Measurements from ENCODE around the gene MRPL20.
"Not testable (repeated sequence)": the region's sequence is repeated elsewhere in the genome, so short reads cannot be mapped to it uniquely, and the experiment has no call there.

MRPL20 gene

DNA sequence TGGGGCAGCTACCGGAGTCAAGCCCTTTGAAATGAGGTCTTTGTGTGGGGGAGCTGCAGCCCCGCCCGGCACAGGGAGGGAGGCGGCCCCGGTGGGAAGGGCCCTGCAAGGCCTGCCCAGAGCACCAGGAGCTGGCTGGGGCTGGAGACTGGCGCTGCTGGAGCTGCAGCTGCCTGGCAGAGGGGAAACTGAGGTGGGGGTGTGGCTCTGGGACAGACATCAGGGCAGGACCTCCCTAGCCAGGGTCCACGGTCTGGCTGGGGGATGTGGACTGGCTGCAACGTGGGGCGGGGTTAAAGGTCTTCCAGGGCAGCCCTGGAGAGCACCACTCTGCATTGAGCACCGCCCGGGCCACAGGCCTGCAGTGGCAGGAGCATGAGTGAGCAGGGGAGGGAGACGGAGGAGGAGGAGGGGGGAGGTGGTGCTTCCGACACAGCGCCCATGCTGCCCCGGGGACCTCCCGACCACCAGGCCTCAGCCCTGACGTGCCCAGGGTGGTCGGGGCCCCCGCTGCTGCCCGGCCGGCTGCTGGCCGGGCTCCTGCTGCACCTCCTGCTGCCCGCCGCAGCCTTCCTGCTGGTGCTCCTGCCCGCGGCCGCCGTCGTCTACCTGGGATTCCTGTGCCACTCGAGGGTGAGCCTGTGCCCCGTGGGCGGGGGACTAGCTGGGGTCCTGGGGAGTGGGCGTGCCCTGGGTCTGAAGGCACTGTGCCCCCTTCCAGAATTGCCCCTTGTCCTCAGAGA, 18.8 kb upstream of the MRPL20 start:
- peak; percentile 70 for DNase-seq

DNA sequence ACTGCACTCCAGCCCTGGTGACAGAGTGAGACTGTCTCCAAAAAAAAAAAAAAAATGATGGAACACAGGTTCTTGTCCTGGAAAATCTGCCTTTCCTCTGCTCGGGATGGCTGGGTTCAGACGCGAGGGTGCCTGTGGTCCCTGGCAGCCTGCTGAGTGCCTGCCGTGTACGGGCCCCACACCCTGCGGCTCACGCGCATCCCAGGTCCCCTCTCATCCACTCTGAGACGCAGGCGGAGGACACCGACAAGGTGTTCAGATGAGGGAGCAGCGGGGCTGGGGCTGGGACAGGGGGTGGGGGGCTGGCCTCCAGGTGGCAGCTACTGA, 18.3 kb upstream of the MRPL20 start:
- no peak for DNase-seq

DNA sequence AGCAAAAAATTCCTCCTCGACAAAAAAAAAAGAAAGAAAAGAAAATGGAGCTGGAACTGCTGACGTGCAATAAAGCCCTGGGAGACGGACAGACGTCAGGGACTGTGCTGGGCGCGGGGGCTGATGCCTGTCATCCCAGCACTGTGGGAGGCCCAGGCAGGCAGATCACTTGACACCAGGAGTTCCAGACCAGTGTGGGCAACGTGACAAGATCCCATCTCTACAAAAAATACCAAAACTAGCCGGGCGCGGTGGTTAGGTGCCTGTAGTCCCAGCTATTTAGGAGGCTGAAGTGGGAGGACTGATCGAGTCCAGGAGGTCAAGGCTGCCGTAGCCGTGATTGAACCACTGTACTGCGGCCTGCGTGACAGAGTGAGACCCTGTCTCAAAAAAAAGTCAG, 17.6 kb upstream of the MRPL20 start:
- no peak for DNase-seq

DNA sequence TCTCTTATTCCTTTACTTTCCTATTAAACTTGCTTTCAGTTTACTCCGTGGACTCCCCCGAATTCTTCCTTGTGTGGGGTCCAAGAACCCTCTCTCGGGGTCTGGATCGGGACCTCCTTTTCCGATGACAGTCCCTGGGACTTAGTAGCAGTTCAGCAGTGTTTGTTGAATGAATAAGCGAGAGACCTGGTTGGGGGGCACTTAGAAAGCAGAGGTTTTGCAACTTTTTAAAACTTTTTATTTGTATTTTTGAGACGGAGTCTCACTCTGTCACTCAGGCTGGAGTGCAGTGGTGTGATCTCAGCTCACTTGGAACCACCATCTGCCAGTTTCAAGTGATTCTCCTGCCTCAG, 16.1 kb upstream of the MRPL20 start:
- DNase-seq: no peak

DNA sequence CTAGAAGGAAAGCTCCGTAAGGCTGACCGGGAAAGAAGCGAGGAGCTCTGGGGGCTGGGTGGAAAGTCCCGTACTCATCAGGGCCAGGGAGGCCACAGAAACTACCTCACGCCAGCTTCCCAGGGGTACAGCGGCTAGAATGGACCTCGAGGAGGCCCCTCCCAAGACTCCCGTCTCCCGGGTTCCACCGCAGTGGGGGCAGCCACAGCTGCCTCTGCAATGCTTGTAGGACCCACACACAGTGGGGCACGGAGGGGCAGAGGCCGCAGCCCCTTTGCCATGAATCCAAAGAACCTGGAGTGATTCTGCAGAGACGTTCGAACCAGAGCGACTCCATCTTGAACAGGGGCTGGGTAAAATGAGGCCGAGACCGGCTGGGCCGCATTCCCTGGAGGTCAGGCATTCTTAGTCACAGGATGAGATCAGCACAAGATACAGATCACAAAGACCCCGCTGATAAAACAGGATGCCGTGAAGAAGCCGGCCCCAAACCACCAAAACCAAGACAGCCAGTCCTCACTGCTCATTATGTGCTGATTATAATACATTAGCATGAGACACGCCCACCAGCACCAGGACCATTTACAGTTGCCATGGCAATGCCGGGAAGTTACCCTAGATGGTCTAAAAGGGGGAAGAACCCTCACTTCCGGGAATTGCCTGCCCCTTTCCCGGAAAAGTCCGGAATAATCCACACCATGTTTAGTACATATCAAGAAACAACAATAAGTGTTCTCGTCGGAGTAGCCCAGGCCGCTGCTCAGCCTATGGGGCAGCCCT, 15.6 kb upstream of the MRPL20 start:
- no peak for DNase-seq

DNA sequence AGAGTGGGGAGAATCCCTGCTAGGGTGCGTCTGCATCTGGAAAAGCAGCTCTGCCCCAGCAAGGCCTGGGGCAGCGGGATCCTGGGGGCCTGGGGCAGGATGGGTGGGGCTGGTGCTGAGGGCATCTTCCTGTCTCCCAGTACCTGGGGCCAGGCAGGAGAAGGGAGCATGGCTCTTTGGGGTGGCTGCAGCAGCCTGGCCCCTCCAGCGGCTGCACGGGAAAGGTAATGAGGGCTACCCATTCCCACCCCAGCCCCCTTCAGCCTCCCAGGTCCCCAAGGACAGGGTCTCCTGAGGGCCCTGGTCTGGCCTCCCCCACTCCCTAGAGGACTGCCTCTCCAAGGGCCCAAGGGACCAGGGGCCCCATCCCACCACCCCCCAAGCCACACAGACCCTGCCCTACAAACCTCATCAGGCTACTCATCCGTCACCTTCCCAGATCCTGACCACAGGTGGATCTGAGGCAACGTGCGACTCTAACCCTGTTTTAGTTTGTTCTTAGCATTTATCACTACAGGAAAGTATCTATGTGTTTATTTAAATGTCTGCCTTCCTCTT, 14.9 kb upstream of the MRPL20 start:
- peak; percentile 91 for DNase-seq

DNA sequence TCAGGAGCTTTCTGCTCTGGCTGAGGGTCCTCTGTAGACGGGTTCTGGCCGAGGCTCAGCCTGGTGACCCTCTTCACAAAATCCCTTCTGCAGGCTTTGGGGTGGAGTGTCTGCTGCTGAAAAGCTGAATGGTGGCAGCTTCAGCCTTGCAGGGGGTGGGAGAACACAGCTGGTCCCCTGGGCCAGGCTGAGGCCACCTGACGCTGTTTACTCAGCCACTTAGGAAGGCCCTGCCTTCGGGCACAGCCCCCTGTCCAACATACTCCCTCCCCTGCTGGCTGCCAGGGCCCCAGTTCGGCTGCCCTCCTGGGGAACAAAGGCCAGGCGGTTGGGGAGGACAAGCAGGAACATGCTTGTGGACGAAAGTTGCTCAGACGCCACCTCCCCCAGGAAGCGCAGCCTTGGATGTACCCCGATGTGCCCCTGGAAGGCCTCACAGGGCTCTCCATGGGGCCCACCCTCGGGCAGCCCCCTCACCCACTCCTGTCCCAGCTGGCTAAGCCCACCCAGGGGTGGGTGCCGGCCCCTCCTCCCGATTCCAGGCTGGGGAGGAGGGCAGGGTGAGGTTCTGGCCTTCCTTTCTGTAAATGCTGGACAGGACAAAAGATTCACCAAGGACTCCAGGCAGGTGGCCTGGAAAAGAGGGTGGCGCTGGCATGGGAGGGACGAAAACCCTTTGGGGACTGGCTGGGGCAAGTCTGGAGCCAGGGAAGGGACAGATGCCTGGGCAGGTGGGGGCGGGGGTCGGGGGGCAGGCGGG, 14.2 kb upstream of the MRPL20 start, which contains the start of gene ANKRD65:
Gene ANKRD65, minus strand, starts transcription at position 130 of the 760 bp plus-strand sequence. CDS start 271 bp downstream, outside the sequence.
- DNase-seq: peak; percentile 100

DNA sequence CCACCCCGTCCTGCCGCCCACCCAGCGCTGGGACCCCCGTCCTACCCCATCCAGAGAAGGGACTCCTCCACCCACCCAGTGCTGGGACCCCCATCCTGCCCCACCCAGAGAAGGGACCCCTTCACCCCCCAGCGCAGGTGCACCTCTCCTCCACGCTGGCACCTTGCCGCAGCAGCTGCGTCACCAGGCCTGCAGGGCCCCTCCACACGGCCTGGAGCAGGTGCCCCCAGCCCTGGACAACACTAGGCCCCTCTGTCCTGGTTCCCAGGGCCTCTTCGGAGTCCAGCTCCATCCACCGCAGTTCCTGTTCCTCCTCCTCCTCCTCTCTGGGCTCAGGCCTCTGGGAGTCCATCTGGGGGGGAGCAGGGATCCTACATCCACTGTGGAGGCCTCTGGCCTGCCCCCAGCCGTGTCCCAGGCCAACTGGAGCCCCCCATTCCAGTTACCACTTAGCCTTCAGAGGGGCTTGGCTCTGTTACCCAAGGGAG, 13.6 kb upstream of the MRPL20 start:
- DNase-seq: peak; percentile 89

DNA sequence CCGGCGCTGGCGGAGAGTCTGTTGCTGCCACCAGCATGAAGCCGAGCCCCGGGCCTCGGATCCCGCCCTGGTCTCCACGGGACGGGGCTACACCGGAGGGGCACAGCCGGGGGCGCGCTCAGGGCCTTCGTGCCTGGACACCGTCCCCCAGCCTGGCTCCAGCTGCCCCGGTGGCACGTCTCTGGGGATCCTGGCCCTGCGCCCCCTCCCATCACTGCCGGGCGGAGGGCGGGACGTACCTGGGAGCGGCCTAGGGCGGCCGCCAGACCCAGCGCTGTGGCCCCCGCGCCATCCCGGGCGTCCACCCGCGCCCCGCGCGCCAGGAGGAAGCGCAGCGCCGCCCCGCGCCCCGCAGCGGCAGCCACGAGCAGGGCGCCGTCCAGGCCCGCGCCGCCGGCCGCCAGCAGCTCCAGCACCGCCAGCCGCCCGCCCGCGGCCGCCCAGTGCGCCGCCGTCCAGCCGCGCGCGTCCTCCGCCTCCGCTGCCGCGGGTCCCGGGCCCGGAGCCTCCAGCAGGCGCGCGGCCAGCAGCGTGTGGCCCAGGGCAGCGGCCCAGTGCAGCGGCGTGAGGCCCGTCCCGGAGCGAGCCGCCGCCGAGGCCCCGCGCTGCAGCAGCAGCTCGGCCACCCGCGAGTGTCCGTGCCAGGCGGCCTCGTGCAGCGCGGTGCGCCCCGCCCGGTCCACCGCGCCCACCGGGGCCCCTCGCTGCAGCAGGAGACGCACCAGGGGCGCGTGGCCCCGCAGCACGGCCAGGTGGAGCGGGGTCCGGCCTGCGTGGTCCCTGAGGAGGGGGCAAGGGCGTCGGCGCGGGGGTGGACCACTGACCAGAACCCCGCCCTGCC, 12.9 kb upstream of the MRPL20 start:
- peak; percentile 68 for DNase-seq

DNA sequence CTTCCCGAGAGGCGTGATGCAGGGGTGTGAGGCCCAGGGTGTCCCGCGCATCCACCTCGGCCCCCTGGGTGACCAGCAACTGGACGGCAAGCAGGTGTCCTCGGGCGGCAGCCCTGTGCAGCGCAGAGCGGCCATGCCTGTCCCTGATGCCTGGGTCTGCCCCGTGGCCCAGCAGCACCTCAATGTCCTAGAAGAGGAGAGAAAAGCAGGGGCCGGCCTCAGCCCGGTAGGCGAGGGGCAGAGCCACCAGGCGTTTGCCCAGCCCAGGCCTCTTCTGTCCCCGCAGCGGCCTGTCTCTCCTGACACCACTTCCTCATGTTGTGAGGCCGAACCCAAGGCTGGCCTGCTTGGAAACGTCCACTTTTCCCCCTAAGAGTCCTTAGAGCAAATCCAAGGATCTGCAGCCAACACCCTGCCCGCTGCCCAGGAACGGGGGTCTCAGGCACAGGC, 12.3 kb upstream of the MRPL20 start:
- no peak for DNase-seq

DNA sequence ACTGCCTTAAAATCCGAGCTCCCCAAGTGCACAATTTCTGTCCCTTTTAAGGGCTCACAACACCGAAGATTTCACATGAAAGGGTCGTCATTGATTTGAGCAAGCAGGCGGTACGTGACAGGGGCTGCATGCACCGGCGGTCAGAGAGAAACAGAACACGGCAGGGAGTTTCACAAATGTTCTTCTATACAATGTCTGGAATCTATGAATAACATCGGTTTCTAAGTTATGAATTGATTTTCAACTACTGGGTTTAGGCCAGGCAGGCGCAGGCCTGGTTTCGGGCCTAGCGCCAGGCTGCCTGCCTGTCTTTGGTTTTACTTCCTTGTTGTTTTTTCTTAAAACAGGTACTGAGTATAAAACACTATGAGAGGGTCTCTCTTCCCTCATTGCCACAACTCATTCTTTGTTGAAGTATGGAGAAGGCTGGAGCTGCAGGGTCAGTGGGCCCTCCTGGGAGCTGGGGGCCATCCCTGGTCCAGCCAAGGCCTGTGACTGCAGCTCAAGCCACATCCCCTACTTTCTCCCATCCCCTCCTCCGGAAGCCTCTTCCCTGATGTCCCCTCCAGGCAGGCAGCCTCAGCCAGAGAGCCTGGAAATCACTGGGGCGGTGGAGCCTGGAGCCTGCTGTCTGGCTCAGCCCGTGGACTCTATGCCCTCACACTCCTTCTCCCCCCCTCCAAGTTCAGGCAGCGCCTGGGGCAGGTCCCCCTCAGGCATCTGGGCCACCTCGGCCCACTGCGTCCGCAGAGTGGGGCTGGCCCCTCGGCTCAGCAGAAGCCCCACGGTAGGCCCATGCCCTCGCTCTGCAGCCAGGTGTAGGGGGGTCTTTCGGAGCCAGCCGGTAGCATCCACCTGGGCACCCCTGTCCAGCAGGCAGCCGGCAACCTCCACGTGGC, 11.6 kb upstream of the MRPL20 start:
- no peak for DNase-seq

DNA sequence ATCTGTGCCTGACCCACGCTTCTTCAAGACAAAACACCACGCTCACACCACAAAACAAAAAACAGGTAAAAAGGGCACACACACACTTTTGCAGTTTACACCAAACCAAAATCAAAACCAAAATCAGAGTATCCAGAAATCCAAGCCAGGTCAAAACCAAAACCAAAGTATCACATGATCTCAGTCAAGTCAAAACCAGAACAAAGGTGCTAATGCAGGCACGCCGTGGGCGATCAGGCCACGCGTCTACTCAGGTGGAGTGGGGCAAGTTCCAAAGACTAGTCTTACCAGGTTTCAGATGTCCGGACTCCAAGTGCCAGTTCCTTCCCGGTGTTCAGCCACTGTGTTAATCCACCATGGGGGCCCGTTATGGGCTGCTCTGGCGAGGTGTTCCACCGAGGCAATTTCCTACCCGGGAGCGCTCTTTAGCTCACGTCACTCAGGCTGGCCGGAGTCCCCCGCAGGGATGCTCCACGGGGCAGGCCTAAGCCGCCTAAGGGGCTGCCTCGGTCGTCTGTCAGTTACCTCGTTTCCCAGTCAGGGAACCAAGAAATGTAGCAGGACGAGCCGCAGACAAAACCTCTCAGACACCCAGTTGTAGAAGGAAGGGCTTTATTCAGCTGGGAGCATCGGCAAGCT, 10.9 kb upstream of the MRPL20 start:
- peak; percentile 54 for DNase-seq

DNA sequence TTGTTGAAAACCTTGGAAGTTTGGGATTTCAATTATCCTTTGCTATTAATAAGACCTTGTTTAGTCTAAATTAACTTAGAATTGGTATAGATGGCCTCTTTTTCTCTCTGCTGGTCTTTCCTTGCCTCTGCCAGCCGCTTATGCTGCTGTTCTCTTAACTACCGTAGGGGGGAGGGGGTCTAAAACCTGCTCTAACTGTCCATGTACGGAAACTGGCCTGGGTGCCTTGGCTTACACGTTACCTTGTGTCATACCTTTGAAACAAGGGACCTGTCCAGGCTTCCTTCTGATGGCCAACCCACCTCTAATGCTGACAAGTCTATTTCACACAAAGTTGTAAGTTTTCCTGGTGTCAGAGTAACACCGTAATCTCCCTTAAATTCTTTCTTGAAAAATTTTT, 10.3 kb upstream of the MRPL20 start:
- DNase-seq: peak; percentile 92

DNA sequence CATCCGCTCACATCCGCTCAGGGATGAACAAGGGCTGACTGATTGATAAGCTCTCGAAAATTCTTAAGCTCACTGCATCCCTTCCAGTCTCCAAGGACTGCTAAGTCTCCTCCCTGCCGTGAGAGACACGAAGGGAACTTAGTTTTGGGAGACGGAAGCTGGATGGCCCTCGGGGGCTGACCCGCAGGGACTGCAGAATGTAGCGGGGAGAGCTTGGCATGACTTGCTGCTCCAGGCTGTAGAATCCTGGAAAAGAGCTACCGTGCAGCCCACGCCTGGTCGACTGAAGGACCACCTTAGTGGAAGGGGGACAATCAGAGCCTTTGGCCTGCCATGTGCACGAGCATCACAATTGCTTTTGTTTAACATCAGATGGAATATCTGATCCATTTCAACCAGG, 8.7 kb upstream of the MRPL20 start:
- DNase-seq: no peak

DNA sequence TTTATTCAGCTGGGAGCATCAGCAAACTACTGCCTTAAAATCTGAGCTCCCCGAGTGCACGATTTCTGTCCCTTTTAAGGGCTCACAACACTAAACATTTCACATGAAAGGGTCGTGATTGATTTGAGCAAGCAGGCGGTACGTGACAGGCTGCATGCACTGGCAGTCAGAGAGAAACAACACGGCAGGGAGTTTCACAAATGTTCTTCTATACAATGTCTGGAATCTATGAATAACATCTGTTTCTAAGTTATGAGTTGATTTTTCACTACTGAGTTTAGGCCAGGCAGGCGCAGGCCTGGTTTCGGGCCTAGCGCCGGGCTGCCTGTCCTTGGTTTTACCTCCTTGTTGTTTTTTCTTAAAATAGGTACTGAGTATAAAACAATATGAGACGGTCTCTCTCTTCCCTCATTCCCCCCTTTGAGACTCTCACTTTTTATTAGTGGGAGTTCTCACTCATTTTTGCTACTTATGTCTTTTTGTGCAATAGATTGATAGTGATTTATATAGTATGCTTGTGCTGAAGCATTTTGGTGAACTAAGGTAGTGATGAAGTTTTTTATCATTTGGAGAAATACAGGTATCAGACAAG, 5.3 kb upstream of the MRPL20 start:
- not testable (repeated sequence) for DNase-seq

DNA sequence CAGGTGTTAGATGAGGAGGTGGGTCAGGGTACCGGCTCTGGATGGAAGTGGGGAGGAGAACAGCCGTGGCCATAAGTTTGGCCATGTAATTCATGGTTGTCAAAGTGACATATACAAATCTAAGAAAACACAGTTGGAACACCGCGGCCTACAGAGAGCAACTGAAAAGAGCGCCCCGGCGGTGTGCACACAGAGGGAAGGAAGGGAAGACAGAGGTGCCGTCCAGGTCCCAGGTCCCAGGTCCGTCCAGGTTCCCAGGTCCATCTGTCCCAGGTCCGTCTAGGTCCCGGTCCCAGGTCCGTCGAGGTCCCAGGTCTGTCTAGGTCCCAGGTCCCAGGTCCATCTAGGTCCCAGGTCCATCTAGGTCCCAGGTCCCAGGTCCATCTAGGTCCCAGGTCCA, 4.5 kb upstream of the MRPL20 start:
- DNase-seq: no peak

DNA sequence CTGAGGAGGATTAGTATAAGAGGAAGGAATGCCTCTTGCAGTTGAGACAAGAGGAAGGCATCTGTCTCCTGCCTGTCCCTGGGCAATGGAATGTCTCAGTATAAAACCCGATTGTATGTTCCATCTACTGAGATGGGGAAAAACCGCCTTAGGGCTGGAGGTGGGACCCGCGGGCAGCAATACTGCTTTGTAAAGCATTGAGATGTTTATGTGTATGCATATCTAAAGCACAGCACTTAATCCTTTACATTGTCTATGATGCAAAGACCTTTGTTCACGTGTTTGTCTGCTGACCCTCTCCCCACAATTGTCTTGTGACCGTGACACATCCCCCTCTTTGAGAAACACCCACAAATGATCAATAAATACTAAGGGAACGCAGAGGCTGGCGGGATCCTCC, 3.1 kb upstream of the MRPL20 start:
- not testable (repeated sequence) for DNase-seq

DNA sequence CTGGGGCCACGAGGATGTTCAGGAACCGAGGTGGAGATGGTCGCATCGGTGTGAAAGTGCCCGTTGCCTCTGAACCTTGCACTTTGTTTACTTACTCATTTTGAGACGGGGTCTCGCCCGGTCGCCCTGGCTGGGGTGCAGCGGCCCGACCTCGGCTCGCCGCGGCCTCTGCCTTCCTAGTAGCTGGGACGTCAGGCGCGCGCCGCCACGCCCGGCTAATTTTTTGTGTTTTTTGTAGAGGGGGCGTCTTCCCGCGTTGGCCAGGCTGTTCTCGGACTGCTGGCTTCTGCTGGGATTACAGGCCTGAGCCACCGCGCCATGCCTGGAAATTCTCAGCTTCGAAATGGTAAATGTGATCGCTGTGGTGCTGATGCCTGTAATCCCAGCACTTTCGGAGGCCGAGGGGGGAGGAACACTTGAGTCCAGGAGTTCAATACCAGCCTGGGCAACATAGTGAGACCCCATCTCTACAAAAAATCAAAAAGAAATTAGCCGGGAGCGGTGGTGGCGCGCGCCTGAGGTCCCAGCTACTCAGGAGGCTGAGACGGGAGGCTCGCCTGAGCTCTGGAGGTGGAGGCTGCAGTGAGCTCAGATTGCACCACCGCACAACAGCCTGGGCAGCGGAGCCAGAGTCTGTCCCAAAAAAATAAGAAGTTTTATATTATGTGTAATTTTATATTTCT, 684 bp upstream of the MRPL20 start:
- DNase-seq: peak; percentile 32

DNA sequence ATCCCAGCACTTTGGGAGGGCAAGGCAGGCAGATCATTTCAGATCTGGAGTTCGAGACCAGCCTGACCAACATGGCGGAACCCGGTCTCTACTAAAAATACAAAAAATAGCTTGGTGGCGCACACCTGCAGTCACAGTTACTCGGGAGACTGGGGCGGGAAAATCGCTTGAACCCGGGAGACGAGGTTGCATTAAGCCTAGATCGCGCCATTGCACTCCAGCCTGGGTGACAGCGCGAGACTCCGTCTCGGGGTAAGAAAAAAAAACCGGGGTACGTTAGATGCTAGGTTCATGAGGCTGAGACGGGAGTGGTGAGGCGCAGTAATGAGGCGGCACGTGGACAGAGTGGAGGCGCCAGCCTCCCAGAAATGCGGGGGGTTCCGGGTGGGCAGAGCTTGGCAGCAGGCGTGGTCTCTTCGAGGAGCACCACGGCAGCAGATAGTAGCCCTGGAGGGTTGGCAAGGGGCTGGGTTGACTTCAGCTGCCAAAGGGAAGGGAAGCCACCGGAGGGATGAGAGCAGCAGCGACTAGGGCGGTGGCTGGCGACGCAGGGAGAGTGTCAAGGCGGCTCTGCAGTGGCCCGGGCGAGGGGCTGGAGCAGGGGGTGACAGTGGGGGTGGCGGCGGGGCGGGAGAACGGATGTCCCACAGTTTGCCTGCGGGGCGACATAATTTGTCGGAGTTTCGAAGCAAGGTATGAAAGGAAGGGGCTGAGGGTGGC, 832 bp downstream of the MRPL20 start:
- peak; percentile 56 for DNase-seq
